LNCaP clone FGC (cell line): ENCODE measurements around the gene ISYNA1.

Source experiments
- DNase-seq: peaks from one replicate; pipeline ENCODE4 v3.0.0-alpha.2; 2011; ENCODE audit warnings: low read depth
- H3K4me3 ChIP-seq: 2 replicates; pipeline ENCODE4 v1.5.1; 2011; ENCODE audit warnings: mild to moderate bottlenecking, low read depth, low read length, control low read depth
- TF ChIP-seq, protein P1 (sequence below): IDR thresholded peaks from 2 replicates; pipeline ENCODE4 v1.5.1; 2012; ENCODE audit warnings: mild to moderate bottlenecking; ENCODE audit not compliant: control insufficient read depth, insufficient read depth; ENCODE audit errors: extremely low read depth

The ISYNA1 gene

DNA sequence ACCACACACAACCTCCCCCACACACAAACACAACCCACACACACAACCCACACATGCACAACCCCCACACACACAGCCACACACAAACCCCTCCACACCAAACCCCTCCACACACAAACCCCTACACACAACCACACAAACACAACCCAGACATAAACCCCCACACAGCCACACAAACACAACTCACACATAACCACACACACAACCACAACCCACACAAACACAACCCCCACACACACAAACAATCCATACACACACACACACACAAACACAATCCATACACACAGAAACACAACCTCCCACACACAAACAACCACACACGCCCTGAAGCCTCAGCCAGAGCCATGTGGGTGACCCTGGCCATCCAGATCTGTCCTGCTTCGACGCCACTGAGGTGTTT, 30.0 kb upstream of the ISYNA1 start:
- TF ChIP-seq, protein P1, sequence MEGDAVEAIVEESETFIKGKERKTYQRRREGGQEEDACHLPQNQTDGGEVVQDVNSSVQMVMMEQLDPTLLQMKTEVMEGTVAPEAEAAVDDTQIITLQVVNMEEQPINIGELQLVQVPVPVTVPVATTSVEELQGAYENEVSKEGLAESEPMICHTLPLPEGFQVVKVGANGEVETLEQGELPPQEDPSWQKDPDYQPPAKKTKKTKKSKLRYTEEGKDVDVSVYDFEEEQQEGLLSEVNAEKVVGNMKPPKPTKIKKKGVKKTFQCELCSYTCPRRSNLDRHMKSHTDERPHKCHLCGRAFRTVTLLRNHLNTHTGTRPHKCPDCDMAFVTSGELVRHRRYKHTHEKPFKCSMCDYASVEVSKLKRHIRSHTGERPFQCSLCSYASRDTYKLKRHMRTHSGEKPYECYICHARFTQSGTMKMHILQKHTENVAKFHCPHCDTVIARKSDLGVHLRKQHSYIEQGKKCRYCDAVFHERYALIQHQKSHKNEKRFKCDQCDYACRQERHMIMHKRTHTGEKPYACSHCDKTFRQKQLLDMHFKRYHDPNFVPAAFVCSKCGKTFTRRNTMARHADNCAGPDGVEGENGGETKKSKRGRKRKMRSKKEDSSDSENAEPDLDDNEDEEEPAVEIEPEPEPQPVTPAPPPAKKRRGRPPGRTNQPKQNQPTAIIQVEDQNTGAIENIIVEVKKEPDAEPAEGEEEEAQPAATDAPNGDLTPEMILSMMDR: no peak
- no peak overlapping the region for H3K4me3 ChIP-seq
- DNase-seq: no peak

DNA sequence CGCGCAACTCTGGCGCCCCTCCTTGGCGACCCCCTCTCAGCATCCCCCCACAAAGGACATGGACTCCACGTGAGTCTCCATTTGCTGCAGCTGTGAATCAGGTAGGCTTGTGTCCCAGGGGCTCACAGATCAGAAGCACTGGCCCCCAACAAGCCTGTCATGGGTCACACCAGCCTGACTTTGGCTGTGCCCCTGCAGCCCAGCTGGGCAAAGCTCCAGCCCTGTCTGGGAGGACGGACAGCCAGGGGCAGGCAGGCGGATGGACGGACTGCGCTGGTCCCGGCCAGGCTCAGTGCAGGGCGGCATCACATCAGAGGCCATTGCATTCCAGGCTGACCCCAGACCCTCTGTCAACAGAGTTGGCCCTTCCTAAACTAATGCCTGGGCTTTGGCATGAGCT, 28.4 kb upstream of the ISYNA1 start:
- DNase-seq: no peak
- H3K4me3 ChIP-seq: no peak overlapping the region
- TF ChIP-seq, protein P1: no peak

DNA sequence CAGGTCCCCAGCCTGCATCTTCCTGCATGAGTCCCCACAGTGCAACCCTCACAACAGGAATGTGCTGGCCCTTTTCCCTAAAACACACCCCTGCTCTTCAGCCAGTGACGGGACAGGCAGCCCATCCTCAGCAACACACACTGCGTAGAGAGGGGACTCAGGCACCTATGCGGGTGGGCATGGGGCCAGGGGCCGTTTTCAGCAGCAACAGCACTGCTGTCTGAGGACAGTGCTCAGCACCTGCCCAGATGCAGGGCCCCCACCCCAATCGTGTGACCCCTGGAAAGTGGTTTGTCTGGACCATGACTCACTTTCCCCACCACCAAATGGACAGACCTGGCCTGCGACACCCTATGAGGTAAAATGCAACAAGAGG, 28.0 kb upstream of the ISYNA1 start:
- no peak overlapping the region for H3K4me3 ChIP-seq
- TF ChIP-seq, protein P1: no peak
- DNase-seq: no peak

DNA sequence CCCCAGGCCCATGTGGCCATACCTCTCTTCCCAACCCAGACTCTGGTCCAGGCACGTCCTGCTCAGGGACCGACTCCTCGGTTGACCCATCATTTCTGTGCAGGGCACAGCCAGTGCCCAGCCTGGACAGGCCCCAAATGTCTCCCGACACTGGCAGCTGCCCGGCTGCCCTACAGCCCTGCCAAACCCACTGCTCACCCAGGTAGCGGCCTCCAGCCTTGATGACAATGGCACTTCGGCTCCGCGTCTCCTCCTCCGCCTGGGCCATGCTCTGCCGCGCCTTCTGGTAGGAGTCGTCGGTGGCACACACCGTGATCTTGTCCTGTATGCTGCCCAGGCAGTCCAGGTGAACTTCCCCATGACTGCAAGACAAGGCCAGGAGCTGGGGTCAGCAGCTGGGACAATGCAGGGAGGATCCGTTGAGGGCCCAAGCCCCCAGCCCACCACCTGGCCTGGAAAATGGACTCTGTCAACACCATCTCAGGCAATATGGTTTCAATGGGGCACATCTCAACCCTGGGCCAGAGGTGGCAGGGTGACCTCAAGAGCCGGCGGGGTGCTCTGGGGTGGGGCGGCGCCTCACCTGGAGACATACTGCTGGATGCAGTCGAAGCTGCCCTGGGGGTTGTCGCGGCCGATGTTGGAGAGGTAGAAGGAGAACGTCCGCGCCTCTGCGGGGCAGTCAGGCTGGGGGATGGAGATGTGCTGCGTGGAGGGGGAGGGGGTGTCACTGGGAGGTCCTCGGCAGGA, 27.5 kb upstream of the ISYNA1 start:
- TF ChIP-seq, protein P1: no peak
- no peak for DNase-seq
- no peak overlapping the region for H3K4me3 ChIP-seq

DNA sequence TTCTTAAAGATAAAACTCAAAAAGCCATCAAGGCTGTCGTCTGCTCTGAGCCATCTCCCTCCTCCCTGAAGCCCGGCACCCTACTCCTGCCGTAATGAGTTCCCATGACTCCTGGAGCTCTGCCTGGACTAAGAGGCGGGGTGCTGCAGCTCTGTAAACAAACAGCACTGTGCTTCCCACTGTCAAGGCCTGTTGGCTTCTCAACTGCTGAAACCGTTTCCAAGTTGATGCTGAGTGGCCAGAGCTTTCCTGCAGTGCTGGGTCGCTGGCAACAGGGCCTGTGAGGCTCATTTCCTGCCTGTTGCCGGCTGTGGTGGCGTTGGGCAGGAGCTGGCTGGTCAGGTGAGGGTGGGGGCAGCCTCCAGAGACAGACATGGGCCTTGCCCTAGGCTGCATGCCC, 26.7 kb upstream of the ISYNA1 start:
- DNase-seq: peak; percentile 99
- TF ChIP-seq, protein P1: no peak
- H3K4me3 ChIP-seq: no peak overlapping the region

GRCh38 chr19:18461471-18461870, 23.5 kb upstream of the ISYNA1 start:
- DNase-seq: no peak
- TF ChIP-seq, protein P1: no peak
- no peak overlapping the region for H3K4me3 ChIP-seq

- no peak for DNase-seq
- TF ChIP-seq, protein P1: no peak
- no peak overlapping the region for H3K4me3 ChIP-seq
Measured at GRCh38 chr19:18460900-18461299, 23.0 kb upstream of the ISYNA1 start.
